Retinal pigment epithelial cell (primary cell): ENCODE data around the gene EIF3CL.
"Not testable (repeated sequence)": the region's sequence is repeated elsewhere in the genome, so short reads cannot be mapped to it uniquely, and the experiment has no call there.

Experiments
- DNase-seq: peaks from one replicate; pipeline ENCODE4 v3.0.0-alpha.2; 2010; ENCODE audit warnings: low read depth
- H3K4me3 ChIP-seq: 2 replicates; pipeline ENCODE4 v1.5.1; 2011; ENCODE audit warnings: mild to moderate bottlenecking, low read length, control low read depth, moderate library complexity

Gene EIF3CL

DNA sequence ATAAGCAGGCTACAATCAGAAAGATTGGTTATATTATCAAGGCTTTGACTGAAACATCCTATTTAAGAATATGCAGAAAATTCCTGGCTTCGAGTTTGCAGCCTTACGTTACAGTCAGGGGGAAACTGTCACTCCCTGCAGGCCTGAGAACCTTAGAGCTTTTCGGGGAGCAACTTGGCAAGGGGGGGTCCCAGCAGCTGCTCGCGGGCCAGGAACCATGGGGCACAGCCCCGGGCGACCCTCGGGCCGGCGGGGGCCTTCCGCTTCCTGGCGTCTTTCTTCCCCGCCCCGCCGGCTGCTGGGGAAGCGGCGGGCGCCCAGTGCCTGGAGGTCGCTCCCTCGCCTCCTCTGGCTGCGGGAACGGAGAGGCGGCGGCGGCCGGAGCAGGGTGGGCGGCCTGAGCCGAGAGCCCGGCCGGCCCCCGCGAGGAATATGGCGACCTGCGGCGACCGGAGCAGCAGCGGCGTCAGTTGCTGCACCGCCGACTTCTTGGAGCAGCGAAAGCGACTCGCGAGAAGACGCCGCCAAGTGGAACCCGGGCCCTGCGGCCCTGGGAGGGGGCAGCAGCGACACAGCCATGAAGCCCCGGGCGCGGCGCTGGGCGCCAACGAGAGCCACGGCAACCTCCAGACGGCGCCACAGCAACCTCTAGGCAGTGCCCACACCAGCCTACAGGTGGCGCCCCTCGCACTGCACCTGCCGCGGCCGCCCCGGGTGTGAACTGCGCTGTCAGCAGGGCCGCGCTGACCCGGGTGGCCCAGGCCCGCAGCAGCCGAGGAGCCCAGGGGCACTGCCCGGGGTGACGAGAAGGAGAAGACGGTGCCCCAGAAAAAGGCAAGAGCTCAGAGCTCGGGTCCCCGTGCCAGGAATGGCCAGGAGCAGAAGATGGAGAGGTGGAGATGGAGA lies 39.1 kb downstream of the EIF3CL start:
- H3K4me3 ChIP-seq, DNase-seq: not testable (repeated sequence)

DNA sequence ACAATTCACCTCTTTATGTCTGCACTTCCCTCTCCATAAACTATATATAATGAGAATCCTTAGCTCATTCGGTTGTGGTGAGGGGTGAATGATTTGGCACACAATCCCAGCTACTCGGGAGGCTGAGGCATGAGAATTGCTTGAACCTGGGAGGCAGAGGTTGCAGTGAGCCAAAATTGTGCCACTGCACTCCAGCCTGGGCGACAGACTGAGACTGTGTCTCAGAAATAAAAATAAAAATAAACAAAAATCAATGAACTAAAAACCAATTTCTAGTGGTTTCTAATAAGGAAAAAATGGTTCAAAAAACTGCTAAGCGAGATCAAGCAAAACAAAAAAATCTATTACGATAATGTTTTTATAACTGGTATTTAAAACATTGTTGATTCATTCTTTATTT lies 40.2 kb downstream of the EIF3CL start, which contains the start of gene NPIPB6:
NPIPB6 (minus strand) TSS at position 101 of the 400 bp plus-strand sequence. CDS start 686 bp downstream, outside the sequence.
- H3K4me3 ChIP-seq, DNase-seq: not testable (repeated sequence)

DNA sequence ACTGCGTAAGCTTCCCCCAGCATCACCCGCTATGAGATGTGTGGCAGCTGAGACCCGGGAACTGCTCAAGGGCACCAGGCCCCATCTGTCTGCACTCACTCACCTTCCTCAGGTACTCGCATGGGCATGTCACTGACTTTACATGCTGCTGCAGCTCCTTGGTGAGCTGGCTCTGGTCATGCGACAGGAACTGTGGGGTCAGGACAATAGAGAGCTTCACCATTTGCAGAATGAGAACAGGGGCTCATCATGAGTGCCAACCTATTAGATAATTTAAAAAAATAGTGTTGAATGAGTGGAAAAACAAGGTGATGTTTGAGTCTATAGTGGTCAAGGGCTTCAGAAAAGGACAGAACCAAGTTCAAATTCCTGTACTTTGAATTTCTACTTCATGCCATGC lies 41.0 kb downstream of the EIF3CL start:
- H3K4me3 ChIP-seq, DNase-seq: not testable (repeated sequence)

DNA sequence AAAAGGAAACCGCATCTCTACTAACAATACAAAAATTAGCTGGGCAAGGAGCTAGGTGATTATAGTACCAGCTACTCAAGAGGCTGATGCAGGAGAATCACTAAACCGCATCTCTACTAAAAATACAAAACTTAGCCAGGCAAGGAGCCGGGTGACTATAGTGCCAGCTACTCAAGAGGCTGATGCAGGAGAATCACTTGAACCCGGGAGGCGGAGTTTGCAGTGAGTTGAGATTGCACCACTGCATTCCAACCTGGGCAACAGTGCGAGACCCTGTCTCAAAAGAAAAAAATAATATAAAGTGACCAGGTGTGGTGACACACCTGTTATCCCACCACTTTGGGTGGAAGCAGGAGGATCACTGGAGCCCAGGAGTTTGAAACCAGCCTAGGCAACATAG lies 65.4 kb downstream of the EIF3CL start:
- not testable (repeated sequence) for H3K4me3 ChIP-seq, DNase-seq

DNA sequence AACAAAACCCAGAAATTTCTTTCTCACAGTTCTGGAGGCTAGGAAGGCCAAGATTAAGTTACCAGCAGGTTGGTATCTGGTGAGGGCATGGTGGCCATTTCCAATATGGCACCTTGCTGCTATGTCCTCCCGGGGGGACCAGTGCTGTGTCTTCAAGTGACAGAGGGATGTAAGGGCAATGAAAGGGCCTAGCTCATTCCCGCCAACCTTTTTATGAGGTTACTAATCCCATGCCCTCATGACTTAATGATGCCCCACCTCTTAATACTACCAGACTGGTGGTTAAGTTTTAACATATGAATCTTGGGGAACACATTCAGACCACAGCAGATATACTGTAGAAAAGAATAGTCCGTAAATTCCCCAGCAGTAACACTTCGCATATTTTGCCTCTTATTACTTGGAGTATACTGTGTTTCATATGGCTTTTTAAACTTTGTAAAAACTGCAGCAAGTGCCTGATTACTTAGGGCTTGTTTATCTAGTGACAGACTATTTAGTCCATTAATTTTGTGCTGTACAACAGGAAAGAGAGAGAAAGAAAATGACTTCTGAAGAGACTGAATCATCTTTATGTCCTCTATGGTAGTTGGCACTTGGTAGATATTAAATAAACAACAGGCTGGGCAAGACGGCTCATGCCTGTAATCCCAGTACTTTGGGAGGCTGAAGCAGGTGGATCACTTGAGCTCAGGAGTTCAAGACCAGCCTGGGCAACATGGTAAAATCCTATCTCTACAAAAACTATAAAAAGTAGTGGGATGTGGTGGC lies 66.5 kb downstream of the EIF3CL start:
- not testable (repeated sequence) for DNase-seq, H3K4me3 ChIP-seq

DNA sequence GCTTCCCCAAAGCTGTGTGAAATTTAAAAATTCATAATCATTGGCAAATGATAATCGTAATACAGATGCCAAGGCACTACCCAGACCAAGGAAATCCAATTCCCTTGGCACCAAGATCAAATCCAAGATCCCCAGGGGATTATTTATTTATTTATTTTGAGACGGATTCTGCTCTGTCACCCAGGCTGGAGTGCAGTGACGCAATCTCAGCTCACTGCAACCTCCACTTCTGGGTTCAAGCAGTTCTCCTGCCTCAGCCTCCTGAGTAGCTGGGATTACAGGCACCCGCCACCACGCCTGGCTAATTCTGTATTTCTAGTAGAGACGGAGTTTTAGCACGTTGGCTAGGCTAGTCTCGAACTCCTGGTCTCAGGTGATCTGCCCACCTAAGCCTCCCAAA lies 68.0 kb downstream of the EIF3CL start:
- not testable (repeated sequence) for H3K4me3 ChIP-seq, DNase-seq

DNA sequence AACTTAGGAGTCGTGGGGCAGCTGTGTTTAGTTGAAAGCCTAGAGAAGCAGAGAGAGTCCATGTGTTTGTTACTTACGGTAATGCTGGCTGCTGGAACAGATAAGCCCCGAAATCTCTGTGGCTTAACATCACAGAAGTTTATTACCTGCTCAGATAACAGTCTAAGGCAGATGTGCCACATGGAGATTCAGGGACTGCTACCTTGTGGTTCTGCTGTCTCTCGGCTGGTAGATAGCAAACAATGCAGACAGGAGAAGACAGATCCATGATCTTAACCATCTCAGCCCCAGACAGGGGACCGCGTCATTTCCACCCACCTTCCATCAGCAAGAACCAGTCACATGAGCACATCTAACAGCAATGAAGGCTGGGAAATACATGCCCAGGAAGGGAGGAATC lies 71.0 kb downstream of the EIF3CL start:
- DNase-seq, H3K4me3 ChIP-seq: not testable (repeated sequence)

DNA sequence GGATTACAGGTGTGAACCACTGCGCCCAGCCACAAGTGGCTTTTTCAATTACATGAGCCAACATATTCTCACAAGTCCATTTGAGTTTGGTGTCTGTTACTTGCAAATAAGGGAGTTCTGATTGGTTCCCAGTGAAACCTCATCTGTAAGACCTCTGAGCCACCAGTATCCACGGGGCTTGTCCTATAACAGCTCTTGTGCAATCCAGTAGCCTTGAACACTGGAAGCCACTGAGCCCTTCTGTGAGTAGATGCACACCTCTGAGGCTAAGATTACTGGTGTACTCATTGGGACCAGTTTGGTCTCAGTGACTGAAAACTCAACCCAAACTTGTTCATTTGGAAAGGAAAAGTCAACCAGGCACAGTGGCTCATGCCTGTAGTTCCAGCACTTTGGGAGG lies 72.7 kb downstream of the EIF3CL start:
- DNase-seq, H3K4me3 ChIP-seq: not testable (repeated sequence)

DNA sequence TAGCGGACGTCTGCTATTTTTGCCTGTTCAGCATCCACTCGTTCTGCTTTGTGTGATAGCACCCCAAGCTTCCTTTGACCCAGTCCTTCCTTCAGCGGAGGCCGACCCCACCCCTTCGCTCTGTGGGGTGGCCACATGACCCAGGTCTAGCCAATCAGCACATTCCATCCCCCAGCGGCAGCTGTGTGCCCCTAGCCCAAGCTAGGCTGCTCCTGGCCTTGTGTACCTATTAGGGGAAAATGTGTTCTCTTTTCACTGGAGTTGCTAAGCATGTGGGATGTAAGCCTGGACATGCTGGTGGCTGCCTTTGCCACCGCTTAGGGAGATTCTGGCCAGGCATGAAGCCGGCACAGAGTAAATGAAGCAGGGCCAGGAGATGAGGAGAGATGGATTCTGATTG lies 73.4 kb downstream of the EIF3CL start:
- DNase-seq, H3K4me3 ChIP-seq: not testable (repeated sequence)
